ENCODE results near the gene CD1D.
"Not testable (repeated sequence)": the region's sequence is repeated elsewhere in the genome, so short reads cannot be mapped to it uniquely, and the experiment has no call there.

CD1D gene

DNA sequence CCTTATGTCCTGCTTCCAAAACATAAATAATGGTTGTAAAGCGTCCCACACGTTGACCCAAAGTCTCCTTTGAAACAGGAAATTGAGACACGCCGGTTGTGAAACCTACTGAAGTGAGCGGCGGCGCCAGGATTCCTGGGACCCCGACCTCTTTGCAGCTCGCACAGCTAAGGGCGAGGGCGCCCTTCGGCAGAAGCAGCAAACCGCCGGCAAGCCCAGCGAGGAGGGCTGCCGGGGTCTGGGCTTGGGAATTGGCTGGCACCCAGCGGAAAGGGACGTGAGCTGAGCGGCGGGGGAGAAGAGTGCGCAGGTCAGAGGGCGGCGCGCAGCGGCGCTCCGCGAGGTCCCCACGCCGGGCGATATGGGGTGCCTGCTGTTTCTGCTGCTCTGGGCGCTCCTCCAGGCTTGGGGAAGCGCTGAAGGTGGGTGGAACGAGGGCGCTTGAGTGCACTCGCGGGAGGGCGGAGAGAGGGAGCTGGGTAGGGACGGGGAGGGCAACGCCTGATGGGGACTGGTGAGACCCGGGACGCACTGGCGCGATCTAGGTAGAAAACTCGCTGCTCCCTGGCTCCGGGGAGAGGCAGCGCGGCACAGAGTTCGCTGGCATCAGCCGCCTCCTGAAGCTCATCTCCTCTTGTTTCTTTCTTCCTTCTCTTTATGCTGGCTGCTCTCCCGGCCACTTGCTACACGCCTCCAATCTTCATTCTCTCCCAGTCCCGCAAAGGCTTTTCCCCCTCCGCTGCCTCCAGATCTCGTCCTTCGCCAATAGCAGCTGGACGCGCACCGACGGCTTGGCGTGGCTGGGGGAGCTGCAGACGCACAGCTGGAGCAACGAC lies at the start of gene CD1D:
CD1D (plus strand) TSS at position 155 of the 836 bp plus-strand sequence; CDS start at position 362, 207 bp downstream.
- peak; percentile 3 for DNase-seq

GRCh38 chr1:158131217-158131616 lies 49.5 kb upstream of the CD1D start:
- no peak for DNase-seq

GRCh38 chr1:158140764-158141192 lies 39.9 kb upstream of the CD1D start:
- DNase-seq, result no peak

GRCh38 chr1:158145173-158145719 lies 35.4 kb upstream of the CD1D start:
- DNase-seq, result peak; percentile 94

DNA sequence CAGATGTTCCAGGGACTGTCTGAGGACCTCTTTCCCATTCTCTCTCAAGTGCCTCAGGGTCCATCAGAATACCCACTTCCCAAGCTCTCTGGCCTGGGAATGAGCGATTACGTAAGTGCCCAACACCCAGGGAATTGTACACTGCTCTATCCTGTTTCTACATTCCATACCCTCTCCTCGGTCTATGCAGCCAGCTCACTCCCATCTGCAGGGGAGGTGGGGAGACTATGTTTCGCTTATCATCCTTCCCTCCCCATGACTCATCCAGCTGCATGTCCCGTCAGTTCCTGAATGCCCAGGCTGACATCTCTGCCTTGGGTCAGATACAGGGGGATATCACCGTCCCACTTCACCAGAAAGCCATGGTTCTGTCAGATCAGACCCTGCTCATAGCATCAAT lies 34.5 kb upstream of the CD1D start:
- peak; percentile 91 for DNase-seq

DNA sequence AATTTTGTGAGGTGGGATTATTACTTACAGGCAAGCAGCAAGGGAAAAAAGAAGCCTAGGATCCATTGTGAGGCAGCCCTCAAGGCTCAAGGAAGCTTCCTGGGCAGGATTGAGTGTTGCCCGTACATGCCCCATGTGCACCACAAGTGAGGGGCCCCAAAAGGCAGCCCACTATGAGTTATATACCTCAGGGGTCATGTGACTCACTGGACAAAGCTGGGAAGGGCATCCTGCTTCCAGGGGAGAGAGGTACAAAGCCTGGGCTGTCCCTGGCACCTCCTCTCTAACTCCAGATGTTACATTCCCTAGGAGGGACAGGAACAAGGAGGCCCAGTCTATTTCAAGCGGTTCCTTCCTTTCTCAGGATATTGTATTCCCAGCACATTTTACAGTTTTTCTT lies 34.0 kb upstream of the CD1D start:
- peak; percentile 35 for DNase-seq

GRCh38 chr1:158147401-158147800 lies 33.3 kb upstream of the CD1D start:
- DNase-seq, result no peak

DNA sequence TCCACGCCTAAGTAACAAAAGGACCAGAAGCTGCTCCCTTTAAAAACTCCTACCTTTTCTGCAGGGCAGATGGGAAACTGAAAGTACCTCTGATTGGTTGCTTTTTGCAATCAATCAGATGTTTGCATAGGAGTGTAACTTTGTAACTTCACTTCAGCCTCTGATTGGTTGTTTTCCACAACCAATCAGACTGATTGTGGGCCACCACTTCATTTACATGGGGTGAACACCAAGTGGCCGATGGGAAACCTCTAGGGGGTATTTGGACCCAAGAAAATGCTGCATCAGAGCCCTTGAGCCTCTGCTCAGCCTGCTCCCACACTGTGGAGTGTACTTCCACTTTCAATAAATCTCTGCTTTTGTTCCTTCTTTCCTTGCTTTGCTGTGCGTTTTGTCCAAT lies 32.8 kb upstream of the CD1D start:
- no peak for DNase-seq

DNA sequence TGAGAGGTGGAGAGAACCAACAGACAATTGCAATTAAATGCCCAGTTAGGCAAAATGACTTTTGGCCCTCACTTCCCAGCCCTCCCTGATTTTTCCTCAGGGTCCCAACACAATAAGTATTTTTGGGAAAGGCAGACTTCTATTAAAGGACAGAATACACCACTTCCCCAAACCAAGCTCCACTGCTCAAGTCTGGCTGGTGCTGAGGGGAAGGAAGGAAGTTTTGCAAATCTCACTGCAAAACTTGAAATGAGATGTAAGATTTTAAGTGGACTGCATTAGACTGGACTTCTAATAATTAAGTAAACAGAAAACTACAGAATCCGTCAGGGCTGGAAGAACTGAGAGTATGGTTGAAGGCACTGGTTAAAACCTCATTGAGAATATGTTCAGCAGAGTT lies 32.2 kb upstream of the CD1D start:
- DNase-seq, result no peak

DNA sequence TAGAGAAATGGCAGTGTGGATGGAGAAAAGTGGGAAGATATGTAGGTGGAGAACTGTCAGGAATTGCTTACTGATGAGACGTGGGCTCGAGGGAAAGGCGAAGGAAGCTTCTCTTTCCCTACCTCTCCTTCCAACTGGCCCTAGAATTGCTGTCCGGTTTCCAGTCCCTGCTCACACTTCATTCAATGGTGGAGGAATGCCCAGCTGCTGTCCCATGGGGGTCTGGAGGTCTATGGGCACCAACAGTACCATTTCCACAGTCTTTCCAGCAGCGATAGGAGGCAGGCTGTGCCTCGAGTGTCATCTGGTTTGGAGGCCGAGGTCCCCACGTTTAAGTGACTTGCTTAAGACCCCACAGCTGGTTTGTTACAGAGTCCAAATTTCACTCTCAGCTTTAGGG lies 31.5 kb upstream of the CD1D start:
- DNase-seq, result no peak

GRCh38 chr1:158149577-158150269 lies 31.0 kb upstream of the CD1D start:
- peak; percentile 97 for DNase-seq

- DNase-seq, result no peak
Measured at GRCh38 chr1:158150523-158150922, 30.2 kb upstream of the CD1D start.

- DNase-seq, result no peak
Measured at GRCh38 chr1:158153179-158153578, 27.5 kb upstream of the CD1D start.

GRCh38 chr1:158153746-158154444 lies 26.8 kb upstream of the CD1D start:
- DNase-seq, result no peak

GRCh38 chr1:158154501-158154900 lies 26.2 kb upstream of the CD1D start:
- DNase-seq, result no peak

DNA sequence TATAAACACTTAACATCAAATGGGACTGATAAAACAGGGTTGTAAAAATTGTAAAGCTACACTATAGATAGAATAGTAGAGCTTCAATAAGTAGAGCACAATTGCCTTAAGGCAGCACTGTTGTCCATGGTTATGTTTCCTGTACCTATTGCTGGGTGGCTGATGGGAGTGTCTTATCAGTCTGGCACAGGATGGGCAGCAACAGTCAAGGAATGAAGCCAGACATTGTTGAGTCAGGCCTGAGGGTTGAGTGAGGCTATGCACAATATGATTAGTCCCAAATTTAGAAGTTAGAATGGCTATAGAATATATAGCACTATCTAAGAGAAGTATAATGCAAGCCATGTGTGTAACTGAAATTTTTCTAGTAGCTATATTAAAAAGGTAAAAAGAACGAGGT lies 25.0 kb upstream of the CD1D start:
- DNase-seq, result no peak

DNA sequence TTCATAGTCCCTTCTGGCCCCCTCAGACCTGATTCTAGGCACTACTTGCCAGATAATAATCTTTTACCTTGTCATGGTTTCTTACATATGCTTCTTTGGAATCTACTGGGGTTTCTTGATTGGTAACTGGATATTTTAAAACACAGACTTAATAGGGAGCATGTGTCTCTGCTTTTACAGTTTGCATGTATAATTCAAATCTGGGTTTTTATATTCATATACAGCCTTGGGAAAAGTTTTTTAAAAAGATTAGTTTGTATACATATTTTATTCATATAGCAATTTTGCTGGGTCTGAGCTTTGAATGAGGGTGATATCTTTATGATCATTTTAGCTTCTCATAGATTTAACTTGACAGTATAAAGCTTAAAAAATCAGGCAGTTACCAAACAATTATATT lies 21.1 kb upstream of the CD1D start:
- DNase-seq, result no peak

GRCh38 chr1:158161446-158161845 lies 19.2 kb upstream of the CD1D start:
- DNase-seq, result no peak

- DNase-seq, result no peak
Measured at GRCh38 chr1:158163000-158163947, 17.4 kb upstream of the CD1D start.

DNA sequence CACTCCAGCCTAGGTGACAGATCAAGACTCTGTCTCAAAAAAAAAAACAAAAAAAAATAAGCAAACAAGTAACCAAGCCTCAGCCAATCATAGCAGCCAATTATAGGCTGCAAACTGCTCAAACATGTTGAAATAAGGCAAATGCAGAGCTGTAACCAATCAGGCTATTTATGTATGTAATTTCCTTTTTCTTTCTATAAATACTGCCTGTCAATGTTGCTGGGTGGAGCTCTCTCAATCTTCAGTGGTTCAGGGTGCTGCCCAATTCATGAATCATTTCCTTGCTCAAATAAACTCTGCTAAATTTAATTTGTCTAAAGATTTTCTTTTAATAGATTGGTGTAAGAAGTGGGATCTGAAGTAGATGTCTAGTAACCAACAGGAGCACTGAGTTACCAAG lies 11.6 kb upstream of the CD1D start:
- DNase-seq, result no peak

DNA sequence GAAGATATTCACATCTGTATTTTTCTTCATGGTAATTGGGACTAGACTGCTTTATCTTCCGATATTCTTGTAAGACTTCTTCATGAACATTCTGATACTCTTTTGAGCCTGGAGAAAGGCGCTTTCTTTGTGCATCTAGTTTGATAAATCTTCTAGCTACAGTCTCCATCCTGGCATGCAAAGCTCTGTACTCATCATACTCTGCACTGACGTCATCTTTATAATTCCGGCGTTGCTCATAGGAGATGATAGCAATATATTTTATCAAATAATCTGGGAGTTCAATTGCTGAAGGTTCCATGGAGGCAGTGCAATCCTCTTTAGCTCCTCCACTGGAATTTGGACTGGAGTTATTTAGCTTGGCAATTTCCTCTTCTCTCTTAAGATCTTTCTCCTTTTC lies 4.8 kb upstream of the CD1D start:
- DNase-seq, result not testable (repeated sequence)

- DNase-seq, result no peak
Measured at GRCh38 chr1:158176399-158176798, 4.3 kb upstream of the CD1D start.
